HG03521 (cell line): ENCODE measurements around the gene TNFRSF1A.
"Not testable (repeated sequence)": the region's sequence is repeated elsewhere in the genome, so short reads cannot be mapped to it uniquely, and the experiment has no call there.

Experiments
- ATAC-seq: cut with Tn5 transposase; IDR thresholded peaks from one replicate; pipeline ENCODE4 v1.9.1; 2021; ENCODE audit warnings: mild to moderate bottlenecking, moderate library complexity; ENCODE audit not compliant: unreplicated experiment

TNFRSF1A gene

GRCh38 chr12:6358881-6359280 is 17.0 kb upstream of the TNFRSF1A start:
- ATAC-seq, result no peak

DNA sequence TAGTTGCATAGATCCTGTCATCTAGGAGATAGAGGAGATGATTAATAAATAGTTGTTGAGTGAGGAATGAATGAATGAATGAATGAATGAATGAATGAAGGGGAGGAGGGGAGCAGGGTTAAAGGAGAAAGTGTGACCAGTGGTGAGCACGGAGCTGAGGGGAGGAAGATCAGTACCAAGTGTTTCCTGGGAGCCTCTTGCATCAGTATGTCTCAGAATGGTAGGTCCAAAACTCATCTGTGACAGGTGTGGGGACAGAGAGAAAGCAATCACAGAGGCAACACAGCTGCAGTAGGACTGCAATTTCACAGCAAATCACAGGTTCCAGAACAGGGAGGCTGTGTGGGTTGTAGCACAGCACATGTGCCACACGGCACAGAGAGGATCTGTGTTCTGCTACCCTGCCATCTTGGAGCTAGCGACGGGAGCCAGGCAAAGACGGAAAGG is 14.5 kb upstream of the TNFRSF1A start:
- no peak for ATAC-seq

- ATAC-seq, result no peak
Observed at GRCh38 chr12:6355491-6356373, 13.9 kb upstream of the TNFRSF1A start.

DNA sequence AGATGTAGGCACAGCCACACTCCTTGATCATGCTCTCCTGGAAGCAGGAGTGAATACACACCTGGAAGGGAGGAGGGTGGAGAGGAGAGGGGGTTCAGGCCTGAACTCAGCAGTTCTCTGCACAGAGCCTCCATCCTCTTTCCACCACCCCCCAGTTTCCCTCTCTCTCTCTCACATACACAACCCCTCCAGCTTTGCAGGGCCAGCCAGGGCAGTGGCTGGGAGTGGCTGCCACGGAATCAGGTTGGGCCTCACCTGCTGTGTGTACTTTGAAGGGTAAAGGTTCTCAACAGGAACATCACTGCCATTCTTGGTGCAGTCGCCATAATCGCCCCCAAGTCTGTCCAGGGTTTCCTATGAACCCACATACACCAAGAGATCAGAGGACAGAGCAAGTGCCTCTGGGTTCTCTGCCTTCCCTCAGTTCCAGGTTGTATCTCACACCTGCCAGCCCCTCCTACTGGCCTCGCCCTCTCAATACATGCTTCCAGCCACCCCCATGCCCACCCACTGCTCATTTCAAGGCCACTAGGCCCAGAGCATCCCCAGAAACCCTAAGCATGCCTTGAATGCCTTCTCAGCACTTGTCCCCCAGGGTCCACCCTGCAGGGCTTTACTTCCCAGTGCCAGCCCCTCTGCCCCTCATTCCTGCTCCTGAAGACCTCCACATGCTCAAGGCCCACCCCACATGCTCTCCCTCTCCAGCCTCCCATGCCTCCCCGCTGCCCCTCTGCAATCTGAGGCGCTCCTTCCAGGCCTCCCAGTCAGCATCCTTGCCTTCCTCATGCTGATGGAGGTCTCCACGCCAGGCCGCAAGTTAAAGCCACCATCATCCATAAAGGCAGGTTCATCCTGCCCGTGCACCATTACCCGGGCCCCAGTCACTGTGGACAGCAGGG is 12.9 kb upstream of the TNFRSF1A start:
- ATAC-seq, result no peak

DNA sequence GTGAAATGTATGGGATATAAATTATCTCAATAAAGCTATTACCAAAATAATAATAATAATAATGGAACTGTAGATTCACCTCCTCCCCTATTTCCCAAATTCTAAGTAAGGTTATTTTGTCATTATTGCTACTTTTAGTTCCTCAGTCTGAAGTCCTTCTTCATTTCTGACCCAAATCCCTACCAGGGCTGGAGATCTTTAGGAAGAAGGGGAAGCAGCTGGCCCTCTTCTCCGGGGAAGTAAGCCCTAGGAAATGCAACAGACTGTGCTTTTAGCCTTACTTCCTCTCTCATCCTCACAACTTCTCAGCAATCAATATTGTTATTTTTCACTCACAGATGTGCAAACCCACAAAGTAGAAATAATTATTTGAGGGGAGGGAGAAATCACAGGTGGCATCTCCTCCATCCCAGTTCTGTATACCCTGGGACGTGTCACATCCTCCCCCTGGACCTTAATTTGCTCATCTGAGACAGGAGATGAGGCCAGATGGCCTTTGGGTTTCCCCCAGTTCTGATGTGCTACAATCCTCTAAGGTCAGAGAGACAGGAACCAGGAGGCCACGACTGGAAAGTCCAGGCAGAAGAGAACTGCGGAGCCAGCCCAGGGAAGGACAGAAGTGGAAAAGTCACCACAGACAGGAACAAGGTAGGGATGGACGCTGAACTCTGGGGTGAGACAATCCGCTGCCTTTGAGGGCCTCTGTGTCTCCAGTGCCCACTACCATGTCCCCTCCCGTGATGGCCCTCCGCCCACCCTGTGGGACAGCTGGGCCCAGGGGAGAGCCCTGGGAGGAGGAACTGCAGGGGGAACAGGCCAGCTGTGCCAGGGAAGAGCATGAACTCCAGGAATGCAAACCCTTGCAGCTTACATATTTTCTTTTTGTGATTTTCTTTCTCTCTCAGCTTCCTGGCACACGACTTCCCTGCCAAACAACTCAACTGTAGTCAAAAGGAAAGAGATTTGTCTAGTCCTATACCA is 10.6 kb upstream of the TNFRSF1A start:
- no peak for ATAC-seq

DNA sequence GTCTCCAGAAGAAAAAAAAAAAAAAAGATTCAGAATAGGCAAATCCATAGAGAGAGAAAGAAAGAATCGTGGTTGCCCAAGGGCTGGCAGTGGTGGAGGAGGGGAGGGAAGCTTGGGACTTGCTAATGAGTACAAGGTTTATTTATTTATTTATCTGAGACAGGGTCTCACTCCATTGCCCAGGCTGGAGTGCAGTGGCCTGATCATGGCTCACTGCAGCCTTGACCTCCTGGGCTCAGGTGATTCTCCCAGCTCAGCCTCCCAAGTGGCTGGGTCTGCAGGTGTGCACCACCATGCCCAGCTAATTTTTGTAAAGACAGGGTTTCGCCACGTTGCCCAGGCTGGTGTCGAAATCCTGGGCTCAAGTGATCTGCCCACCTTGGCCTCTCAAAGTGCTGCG is 9.7 kb upstream of the TNFRSF1A start:
- no peak for ATAC-seq

DNA sequence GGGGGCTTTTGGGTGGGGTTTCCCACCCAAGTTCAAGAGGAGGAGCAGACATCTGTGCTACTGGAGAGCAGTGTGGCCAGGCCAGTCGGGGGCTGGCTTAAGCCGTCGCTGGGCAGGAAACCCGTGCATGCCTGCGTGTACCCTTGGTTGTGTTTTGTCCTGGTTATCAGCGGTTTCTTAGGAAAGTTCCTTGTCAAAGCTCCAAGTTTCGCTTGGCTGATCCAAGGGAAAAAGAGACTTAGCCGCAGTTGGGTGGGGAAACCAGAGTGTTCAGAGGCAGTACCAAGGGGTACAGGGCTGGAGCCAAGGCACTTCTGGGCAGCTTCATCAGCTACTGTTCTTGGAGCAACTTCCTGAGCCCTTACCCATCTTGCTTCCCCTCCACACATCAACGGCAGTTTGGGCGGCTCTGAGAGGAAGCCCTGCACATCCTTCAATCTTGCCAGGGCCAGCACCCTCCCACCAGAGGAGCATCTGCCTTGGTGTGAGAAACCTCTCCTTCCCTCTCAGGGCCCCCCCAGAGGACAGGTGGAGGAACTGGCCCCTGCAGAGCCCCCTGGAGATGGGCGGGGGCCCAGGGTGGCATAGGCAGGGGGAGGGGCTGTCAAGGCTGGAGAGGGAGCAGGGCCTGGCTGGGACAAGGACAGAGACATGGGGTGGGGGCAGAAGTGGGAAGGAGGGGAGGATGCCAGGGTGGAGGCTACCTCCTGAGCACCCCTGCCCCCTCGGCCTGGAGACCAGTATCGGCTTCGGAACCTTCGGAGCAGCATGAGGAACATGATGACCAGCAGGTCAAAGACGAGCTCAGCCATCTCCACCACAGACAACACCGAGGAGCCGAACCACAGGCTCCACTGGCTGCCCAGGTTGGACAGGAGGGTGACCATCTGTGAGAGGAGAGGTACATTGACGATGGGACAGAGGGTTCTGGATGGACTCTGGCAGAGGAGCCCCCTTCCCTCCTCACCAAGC is 5.8 kb upstream of the TNFRSF1A start:
- ATAC-seq, result no peak

- ATAC-seq, result no peak
Observed at GRCh38 chr12:6346942-6347341, 5.1 kb upstream of the TNFRSF1A start.

GRCh38 chr12:6346235-6346832 is 4.5 kb upstream of the TNFRSF1A start:
- no peak for ATAC-seq

DNA sequence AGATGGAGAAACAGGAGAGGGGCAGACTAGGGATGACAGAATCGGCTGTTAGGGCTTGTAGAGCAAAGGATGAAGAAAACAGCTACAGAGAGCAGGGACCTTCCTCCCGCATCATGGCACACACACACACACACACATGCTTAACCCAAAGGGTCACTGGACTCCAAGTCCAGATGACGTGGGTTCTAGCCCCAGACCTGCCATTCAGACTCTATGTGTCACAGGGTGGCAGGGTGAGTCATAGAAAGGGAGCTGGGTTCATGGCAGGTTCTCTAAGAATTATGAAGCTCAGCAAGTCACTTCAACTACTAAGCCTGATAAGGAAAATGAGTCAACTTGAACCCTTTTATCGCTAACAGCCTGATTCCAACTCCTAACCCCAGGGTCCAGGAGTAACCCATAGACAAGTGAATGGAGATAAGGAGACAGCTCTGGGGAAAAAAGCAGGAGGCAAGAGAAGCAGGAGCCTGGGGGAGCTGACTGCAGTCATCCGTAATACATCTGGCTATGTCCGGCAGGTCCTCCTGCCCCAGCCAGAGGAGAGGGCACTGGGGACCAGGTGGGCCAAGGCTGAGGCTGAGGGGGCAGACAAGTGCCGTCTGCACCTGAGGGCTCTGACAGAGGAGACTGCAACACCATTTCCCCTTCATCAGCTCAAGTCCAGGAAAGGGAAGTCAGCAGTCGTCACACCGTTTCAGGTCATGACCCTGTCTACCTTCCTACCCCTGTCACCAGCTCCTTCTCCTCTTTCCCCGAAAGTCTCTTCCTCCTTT is 3.6 kb upstream of the TNFRSF1A start:
- no peak for ATAC-seq

DNA sequence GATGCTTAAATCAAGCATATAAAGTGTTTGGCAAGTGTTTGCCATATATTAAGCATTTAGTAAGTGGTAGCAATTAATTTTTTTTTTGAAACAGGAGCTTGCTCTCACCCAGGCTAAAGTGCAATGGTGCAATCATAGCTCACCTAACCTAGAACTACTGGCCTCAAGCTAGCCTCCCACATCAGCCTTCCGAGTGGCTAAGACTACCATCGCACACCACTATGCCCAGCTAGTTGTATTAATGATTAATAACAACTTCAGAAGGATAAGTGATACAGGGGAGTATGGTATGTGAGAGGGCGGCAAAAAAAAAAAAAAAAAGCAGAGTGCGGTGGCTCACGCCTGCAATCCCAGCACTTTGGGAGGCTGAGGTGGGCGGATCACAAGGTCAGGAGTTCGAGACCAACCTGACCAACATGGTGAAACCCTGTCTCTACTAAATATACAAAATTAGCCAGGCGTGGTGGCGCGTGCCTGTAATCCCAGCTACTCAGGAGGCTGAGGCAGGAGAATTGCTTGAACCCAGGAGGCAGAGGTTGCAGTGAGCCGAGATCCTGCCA is 2.3 kb upstream of the TNFRSF1A start:
- not testable (repeated sequence) for ATAC-seq

DNA sequence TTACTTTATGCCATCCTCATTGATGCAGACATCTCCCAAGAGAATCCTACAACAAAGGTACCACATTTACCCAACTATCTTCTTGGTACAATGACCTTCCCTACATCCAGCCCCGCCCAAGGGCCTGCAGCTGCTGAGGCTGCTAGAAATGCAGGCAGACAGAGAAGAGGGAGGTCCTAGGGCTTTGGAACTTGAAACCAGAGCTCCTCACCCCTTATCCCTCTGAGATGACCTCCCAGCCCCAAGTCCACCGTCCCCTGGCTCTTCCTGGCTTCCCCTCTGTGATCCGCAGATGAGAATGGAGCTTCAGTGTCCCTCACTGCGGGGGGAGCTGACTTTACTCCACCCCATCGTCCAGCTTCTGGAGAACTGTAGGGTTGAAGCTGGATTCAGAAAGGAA is 1.6 kb upstream of the TNFRSF1A start:
- no peak for ATAC-seq

- ATAC-seq, result no peak
Observed at GRCh38 chr12:6342140-6342889, 439 bp upstream of the TNFRSF1A start.

- no peak for ATAC-seq
Observed at GRCh38 chr12:6340745-6341416, 995 bp downstream of the TNFRSF1A start.

- ATAC-seq, result no peak
Observed at GRCh38 chr12:6340032-6340638, 1.7 kb downstream of the TNFRSF1A start.

DNA sequence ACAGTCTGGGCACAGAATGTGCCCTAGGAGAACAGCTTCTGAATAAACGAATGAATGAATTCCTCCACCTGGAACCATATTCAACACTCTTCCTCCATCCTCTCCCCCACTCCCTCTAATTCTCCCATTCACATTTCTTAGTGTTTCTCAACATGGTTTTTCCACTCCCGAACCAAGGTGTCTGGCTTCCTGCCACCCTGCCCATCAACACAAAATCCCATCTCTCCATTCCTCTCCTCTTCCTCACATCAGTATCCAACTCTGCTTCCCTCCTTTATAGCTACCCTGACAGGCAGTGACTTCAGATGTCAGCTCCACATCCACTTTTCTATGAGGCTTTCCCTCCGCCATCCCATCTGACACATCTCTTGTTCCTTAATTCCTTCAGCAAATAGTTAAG is 2.9 kb downstream of the TNFRSF1A start:
- no peak for ATAC-seq
